GM20000 (cell line): ENCODE measurements around the gene TEKT5.
"Not testable (repeated sequence)": the region's sequence is repeated elsewhere in the genome, so short reads cannot be mapped to it uniquely, and the experiment has no call there.

Experiments used
- DNase-seq: peaks from one replicate; pipeline ENCODE4 v3.0.0; 2012; ENCODE audit warnings: low spot score
- TF ChIP-seq, protein P1 (sequence below): IDR thresholded peaks from 2 replicates; pipeline ENCODE4 v1.5.1; 2012; ENCODE audit warnings: mild to moderate bottlenecking, control low read depth; ENCODE audit errors: extremely low read depth, missing control alignments

Gene TEKT5

DNA sequence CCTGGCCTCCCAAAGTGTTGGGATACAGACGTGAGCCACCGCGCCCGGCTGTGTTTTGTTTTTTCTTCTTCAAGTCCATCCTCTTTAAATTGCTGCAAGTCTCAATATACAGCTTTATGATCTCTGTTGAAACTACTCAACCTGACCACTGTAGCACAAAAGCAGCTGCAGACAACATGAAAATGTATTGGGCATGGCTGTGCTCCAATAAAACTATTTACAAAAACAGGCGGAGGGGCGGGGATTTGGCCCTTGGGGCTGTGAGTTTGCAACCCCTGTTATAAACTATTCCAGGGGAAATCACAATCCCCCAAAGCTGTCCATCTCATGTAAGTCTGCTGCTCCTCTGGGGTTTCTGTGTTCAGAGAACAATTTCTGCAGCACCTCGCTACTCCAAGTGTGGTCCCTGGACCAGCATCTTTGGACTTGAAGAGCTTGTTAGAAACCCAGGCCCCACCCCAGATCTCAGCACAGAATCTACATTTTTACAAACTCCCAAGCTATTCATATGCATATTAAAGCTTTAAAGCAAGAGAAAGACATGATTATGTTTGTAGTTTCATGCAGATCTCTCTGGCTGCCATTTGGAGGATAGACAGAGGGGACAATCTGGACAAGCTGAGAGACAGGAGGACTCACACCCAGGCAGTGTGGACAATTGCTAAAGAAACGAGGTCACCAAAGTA, 33.6 kb downstream of the TEKT5 start:
- no peak for DNase-seq

DNA sequence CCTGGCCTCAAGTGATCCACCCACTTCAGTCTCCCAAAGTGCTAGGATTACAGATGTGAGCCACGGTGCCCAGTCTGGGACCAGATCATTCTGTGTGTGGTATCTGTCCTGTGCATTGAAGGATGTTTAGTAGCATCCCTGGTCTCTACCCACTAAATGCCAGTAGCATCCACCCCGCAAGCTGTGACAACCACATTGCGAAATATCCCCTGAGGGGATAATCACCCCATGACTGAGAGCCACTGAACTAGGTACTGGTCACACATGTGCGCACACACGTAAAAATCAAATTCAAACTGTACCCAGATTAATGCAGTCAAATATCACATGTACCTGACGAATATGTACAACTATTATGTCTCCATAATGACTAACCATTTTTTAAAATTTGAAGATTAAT, 35.8 kb downstream of the TEKT5 start:
- TF ChIP-seq, protein P1, sequence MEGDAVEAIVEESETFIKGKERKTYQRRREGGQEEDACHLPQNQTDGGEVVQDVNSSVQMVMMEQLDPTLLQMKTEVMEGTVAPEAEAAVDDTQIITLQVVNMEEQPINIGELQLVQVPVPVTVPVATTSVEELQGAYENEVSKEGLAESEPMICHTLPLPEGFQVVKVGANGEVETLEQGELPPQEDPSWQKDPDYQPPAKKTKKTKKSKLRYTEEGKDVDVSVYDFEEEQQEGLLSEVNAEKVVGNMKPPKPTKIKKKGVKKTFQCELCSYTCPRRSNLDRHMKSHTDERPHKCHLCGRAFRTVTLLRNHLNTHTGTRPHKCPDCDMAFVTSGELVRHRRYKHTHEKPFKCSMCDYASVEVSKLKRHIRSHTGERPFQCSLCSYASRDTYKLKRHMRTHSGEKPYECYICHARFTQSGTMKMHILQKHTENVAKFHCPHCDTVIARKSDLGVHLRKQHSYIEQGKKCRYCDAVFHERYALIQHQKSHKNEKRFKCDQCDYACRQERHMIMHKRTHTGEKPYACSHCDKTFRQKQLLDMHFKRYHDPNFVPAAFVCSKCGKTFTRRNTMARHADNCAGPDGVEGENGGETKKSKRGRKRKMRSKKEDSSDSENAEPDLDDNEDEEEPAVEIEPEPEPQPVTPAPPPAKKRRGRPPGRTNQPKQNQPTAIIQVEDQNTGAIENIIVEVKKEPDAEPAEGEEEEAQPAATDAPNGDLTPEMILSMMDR: no peak
- DNase-seq: no peak

More for the DNA sequence above, 33.6 kb downstream of the TEKT5 start:
- TF ChIP-seq, protein P1: no peak

DNA sequence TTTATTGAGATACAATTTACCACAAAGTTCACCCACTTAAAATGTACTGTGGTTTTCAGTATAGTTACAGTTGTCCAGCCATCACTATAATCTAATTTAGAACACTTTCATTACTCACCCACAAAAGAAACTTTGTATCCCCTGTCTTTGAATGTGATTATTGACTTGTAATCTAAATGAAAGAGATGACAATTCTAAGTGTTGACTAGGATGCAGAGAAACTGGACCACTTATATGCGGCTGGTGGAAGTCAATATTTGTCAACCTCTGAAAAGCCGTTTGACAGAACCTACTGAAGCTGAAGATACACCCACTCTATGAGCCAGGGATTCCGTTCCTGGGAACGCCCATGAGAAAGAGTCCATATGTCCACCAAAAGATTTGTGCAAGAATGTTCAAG, 36.8 kb downstream of the TEKT5 start:
- TF ChIP-seq, protein P1: no peak
- no peak for DNase-seq

DNA sequence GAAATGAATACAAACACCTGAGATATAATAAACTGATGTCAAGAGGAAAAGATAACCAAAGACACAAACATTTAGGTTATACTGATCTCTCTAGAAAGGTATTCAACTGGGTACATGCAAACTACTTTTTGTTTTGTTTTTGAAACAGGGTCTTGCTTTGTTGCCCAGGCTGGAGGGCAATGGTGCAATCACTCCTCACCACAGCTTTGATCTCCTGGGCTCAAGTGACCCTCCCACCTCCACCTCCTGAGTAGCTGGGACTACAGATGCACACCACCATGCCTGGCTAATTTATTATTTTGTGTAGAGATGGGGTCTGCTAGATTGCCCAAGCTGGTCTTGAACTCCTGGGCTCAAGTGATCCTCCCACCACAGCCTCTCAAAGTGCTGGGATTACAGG, 38.1 kb downstream of the TEKT5 start:
- TF ChIP-seq, protein P1: no peak
- no peak for DNase-seq

DNA sequence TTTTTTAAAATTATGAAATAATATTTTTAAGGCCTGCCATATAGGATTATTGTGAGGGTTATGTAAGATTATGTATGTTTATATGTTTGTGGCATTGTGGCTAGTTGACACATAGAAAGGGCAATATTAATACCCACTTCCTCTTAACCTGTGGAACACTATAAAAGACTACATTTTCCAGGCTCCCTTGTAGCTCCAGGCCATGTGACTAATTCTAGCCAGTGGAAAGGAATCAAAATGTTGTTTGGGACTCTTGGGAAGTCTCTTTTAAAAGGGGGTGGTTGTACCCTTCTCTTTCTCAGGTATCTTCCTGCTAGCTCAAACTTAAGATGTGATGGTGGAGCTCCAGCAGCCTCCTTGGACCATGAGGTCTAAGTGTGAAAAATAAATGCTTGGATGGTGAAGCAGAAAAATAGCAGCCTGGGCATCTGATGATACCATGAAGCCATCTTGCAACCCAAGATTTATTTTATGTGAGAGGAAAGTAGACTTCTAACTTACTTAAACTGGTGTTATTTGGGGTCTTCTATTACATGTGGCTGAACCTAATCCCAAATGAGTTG, 39.2 kb downstream of the TEKT5 start:
- TF ChIP-seq, protein P1: no peak
- DNase-seq: no peak

DNA sequence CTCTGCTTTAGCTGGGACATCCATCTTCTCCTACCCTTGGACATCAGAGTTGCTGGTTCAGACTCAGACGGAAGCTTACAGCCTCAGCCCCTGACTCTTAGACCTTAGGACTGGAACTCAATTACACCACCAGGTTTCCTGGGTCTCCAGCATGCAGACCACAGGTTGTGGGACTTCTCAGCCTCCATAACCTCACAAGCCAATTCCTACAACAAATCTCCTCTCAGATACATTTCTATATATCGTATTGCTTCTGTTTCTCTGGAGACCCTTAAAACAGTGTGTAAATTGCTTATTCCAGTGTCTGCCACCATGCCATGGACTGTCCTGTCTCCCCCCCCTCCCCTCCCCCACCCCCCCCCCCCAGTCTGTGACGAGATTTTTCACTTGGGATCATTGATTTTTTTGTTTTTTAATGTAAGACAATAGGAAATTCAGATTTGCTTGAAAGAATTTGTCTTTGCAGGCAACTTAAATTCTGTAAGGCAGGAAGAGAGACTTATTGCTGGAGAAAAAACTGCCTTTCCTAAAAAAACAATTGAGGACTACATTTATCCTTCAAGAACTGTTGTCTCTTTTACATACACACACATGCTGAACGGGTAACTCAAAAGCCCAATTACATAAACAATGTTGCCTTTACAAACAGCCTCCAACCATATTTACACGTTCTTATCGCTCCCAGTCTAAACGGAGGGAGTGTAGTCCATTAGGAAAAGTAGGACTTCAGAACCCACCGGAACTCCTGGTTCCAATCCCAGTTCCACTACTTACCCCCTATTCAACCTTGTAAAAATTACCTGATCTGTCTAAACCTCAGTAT, 39.9 kb downstream of the TEKT5 start:
- TF ChIP-seq, protein P1: no peak
- DNase-seq: no peak

DNA sequence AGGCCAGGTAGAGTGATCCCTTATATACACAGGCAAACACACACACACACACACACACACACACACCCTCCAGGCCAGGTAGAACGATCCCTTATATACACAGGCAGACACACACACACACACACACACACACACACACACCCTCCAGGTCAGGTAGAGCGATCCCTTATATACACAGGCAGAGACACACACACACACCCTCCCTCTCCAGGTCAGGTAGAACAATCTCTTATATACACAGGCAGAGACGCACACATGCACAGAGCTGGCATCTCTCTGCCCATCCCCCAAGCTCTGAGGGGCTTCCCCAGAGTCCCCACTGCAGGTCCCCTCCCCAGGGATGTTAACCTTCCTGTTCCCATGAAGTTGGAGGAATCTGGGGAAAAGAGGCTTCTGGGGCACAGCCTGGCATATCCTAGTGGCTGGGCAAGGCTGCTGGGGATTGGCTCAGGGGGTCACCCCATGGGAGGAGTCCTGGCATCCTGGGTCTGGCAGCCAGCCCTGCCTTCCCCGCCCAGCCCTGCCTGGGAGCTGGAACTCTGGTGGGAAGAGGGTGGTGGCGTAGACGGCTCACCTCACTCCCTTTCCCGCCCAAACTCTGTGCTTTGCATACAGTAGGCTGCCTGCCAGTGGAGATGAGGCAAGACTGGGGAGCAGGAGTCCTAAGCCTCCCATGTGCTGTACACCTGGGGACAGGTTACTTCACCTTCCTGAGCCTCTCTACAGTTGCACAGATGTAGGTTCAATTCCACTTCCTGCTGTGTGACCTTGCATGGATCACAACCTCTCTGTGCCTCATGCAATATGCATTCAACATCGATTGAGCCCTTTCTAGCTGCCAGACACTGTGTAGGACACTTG, 41.8 kb downstream of the TEKT5 start:
- TF ChIP-seq, protein P1: no peak
- no peak for DNase-seq

DNA sequence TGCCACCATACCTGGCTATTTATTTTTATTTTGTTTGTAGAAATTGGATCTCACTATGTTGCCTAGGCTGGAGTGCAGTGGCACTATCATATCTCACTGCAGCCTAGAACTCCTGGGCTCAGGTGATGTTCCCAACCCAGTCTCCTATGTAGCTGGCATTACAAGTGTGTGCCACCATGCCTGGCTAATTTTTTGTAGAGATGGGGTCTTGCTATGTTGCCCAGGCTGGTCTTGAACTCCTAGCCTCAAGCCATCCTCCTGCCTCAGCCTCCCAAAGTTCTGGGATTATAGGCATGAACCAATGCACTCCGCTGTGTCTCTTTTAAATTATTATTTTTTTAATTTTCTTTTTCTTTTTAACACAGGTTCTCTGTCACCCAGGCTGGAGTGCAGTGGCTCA, 45.6 kb downstream of the TEKT5 start:
- not testable (repeated sequence) for DNase-seq
